ENCODE data around the gene TMEM52. TPM values are rescaled to one million over a fixed set of nuclear protein-coding genes. Genes with fewer than 3 reads are reported as not detected.

Gene TMEM52
- total RNA-seq = 1 to 10 TPM in 1 of 4 donors, not detected in 3; 1.7 TPM

DNA sequence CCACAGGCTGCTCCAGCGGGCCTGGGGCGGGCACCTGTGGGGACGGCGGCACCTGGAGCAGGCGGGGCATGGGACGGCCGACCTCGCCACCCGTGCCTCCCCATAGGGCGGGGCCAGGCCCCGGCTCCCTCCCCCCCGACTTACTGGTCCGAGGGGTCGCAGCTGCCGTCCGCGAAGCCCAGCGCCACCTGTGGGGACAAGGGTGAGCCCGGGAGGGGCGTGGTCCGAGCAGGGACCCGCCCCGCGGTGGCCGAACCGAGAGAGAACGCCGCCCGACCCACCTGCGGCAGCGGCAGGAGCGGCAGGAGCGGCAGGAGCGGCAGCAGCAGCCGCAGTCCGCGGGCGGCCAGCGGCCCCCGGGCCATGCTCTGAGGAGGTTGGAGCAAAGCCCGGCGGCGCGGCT, at the start of gene TMEM52:
TMEM52 (minus strand) TSS at position 379 of the 403 bp plus-strand sequence; CDS start at position 365, 14 bp downstream.
- no peak for DNase-seq
- peak; percentile 33 to 55 for TF ChIP-seq POLR2A (IDR thresholded peaks at IDR 0.05)
- TF ChIP-seq, protein P1, sequence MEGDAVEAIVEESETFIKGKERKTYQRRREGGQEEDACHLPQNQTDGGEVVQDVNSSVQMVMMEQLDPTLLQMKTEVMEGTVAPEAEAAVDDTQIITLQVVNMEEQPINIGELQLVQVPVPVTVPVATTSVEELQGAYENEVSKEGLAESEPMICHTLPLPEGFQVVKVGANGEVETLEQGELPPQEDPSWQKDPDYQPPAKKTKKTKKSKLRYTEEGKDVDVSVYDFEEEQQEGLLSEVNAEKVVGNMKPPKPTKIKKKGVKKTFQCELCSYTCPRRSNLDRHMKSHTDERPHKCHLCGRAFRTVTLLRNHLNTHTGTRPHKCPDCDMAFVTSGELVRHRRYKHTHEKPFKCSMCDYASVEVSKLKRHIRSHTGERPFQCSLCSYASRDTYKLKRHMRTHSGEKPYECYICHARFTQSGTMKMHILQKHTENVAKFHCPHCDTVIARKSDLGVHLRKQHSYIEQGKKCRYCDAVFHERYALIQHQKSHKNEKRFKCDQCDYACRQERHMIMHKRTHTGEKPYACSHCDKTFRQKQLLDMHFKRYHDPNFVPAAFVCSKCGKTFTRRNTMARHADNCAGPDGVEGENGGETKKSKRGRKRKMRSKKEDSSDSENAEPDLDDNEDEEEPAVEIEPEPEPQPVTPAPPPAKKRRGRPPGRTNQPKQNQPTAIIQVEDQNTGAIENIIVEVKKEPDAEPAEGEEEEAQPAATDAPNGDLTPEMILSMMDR (IDR thresholded peaks at IDR 0.05) = no peak
- Histone ChIP-seq H3K9me3 (no peaks in the 10 kb centered on the region), H3K4me1 (peaks cover 0 to 14% of the 10 kb centered on the region in 2 donors), H3K27me3 (no peaks in the 10 kb centered on the region), H3K4me3 (peak within 1 kb of the TSS; percentile 1 to 57), H3K27ac (peak within 1 kb of the TSS in 1 of 2 donors; percentile 72), H3K36me3 (no peaks in the 10 kb centered on the region)
- intact Hi-C loops (cut with DNase I; ENCODE audit: low total_unique reads) = no loop called here

DNA sequence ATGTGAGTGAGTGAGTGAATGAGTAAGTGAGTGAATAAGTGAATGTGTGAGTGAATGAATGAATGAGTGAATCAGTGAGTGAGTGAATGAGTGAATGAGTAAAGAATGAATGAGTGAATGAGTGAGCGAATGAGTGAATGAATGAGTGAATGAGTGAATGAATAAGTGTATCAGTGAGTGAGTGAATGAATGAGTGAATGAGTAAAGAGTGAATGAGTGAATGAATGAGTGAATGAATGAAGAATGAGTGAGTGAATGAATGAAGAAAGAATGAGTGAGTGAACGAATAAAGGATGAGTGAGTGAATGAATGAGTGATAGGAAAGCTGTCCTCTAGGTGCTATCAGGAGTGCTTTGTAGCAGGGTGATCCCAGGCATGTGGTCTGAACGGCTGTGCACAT, 48.8 kb upstream of the TMEM52 start:
- H3K27me3 ChIP-seq = no peaks in the 10 kb centered on the region
- H3K9me3 ChIP-seq = no peaks in the 10 kb centered on the region
- DNase-seq = no peak
- intact Hi-C loops (cut with DNase I; ENCODE audit: low total_unique reads) = no loop called here
- H3K4me1 ChIP-seq = no peaks in the 10 kb centered on the region
- no peak overlapping the region for H3K4me3 ChIP-seq
- H3K36me3 ChIP-seq = no peaks in the 10 kb centered on the region
- TF ChIP-seq, protein P1 (IDR thresholded peaks at IDR 0.05) = no peak
- TF ChIP-seq POLR2A (IDR thresholded peaks at IDR 0.05) = no peak
- H3K27ac ChIP-seq = no peak overlapping the region

DNA sequence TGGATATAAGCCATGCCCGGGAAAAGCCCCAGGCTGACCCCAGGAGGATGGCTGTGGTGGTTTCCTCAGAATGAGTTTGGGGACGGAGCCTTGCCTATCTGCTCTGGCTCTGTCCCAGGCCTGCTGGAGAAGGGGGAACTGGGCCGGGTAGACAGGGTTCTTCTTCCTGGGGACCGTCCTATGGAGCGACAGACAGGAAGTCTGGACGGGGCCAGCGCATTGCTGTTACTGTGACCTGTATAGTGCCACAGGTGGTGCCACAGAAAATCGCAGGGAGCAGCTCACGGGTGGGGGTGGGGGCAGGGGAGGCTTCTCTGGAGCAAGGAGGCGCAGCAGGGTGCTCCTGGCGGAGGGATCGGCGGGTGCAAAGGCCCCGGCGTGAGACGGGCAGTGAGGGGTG, 48.1 kb upstream of the TMEM52 start:
- H3K4me1 ChIP-seq = no peaks in the 10 kb centered on the region
- no peaks in the 10 kb centered on the region for H3K27me3 ChIP-seq
- intact Hi-C loops (cut with DNase I; ENCODE audit: low total_unique reads) = no loop called here

DNA sequence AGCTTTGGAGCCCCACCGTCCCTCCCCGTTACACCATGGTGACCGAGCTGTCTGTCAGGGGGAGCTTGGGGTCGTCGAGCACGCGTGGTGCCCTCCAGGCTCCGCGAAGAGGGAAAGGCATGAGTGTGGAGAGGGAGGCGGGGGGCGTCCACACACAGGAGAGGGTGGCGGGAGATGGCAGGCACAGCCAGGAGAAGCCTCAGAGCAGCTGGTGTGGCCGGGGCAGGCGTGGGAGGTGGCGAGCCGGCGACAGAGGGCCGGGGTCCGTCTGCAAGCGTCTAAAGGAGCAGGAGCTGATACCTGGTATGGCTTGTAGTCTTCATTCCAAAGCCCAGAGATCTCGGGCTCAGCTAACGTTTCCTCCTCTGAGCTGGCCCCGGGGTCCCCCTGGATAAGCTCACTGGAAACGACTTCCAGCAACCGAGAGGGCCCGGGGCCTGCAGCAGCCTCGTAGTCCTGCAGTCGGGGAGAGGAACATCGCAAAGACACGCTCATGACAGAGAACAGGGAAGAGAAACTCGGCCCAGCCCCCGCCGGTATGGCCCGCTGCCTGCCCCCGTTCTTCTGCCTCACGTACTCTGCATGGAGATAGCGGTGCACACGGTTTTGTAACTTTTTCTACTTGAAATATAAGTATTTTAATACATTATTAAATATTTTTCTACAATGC, 47.1 kb upstream of the TMEM52 start:
- Histone ChIP-seq H3K27ac (no peak overlapping the region), H3K4me3 (no peak overlapping the region), H3K9me3 (no peaks in the 10 kb centered on the region), H3K36me3 (no peaks in the 10 kb centered on the region), H3K27me3 (no peaks in the 10 kb centered on the region), H3K4me1 (no peaks in the 10 kb centered on the region)
- DNase-seq = no peak
- TF ChIP-seq, protein P1 (IDR thresholded peaks at IDR 0.05) = no peak
- no peak for TF ChIP-seq POLR2A (IDR thresholded peaks at IDR 0.05)
- intact Hi-C loops (cut with DNase I; ENCODE audit: low total_unique reads) = no loop called here

More for the DNA sequence above, 48.1 kb upstream of the TMEM52 start:
- no peak overlapping the region for H3K4me3 ChIP-seq
- no peak for TF ChIP-seq POLR2A (IDR thresholded peaks at IDR 0.05)
- TF ChIP-seq, protein P1 (IDR thresholded peaks at IDR 0.05) = no peak
- DNase-seq = no peak
- H3K36me3 ChIP-seq = no peaks in the 10 kb centered on the region
- no peak overlapping the region for H3K27ac ChIP-seq
- H3K9me3 ChIP-seq = no peaks in the 10 kb centered on the region

DNA sequence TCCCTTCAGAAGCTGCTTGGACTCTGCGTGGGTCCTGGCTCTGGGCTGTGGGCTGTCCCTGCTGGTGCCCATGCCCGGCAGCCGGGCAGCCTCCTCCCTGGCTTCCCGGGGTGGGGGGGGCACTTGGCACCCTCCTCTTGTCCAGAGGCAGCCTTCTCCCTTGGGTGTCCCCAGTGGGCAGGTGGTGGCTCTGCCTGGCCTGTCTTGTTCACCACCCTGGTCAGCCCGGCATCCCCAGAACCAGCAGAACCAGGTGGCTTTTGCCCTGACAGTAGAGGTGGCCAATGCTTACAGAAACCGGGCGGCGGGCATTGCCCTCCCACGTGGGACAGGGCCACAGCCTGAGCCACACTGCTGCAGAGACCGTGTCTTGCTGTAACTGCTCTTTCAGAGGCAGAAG, 46.5 kb upstream of the TMEM52 start:
- TF ChIP-seq POLR2A (IDR thresholded peaks at IDR 0.05) = no peak
- TF ChIP-seq, protein P1 (IDR thresholded peaks at IDR 0.05) = no peak
- Histone ChIP-seq H3K4me1 (no peaks in the 10 kb centered on the region), H3K9me3 (no peaks in the 10 kb centered on the region), H3K27me3 (no peaks in the 10 kb centered on the region), H3K4me3 (no peak overlapping the region), H3K27ac (no peak overlapping the region), H3K36me3 (no peaks in the 10 kb centered on the region)
- no peak for DNase-seq
- intact Hi-C loops (cut with DNase I; ENCODE audit: low total_unique reads) = no loop called here
